ENCODE data around the gene ADAM12.

ADAM12 gene

GRCh38 chr10:126214021-126214420 is 174.3 kb downstream of the ADAM12 start:
- Histone ChIP-seq H3K9me3 (replicated peaks; ENCODE audit: insufficient read depth, low read length) (no peaks in the 10 kb centered on the region), H3K4me1 (ENCODE audit: low read length) (no peaks in the 10 kb centered on the region), H3K27me3 (replicated peaks; ENCODE audit: insufficient read depth, low read length) (no peaks in the 10 kb centered on the region), H3K36me3 (replicated peaks; ENCODE audit: insufficient read depth, low read length) (no peaks in the 10 kb centered on the region), H3K27ac (ENCODE audit: low read length) (no peak overlapping the region), H3K9ac (ENCODE audit: low read length) (no peak overlapping the region), H3K79me2 (ENCODE audit: low read length) (no peaks in the 10 kb centered on the region), H4K20me1 (ENCODE audit: insufficient read depth, low read length) (no peaks in the 10 kb centered on the region), H3K4me2 (ENCODE audit: low read depth, low read length) (no peak overlapping the region), H3K4me3 (ENCODE audit: low read length) (no peak overlapping the region), H3K9me2 (replicated peaks; ENCODE audit: insufficient read depth, low read length) (no peaks in the 10 kb centered on the region), H3F3A (ENCODE audit: insufficient read depth, low read length) (no peaks in the 10 kb centered on the region), H2AFZ (ENCODE audit: low read length) (no peak overlapping the region)
- no peak for TF ChIP-seq CTCF (IDR thresholded peaks at IDR 0.05; ENCODE audit: low read length)
- no peak for TF ChIP-seq EZH2phosphoT487 (IDR thresholded peaks at IDR 0.05; ENCODE audit: low read length)
- no peak for TF ChIP-seq EZH2 (optimal IDR thresholded peaks at IDR 0.05; ENCODE audit: low read depth, low read length)
- no peak for DNase-seq

- no peak overlapping the region for H3K9ac ChIP-seq (ENCODE audit: low read length)
- no peaks in the 10 kb centered on the region for H3K4me1 ChIP-seq (ENCODE audit: low read length)
- H3K27ac ChIP-seq (ENCODE audit: low read length), result no peak overlapping the region
- H3K36me3 ChIP-seq (replicated peaks; ENCODE audit: insufficient read depth, low read length), result no peaks in the 10 kb centered on the region
- H3K9me3 ChIP-seq (replicated peaks; ENCODE audit: insufficient read depth, low read length), result no peaks in the 10 kb centered on the region
- TF ChIP-seq EZH2 (optimal IDR thresholded peaks at IDR 0.05; ENCODE audit: low read depth, low read length), result no peak
- TF ChIP-seq CTCF (IDR thresholded peaks at IDR 0.05; ENCODE audit: low read length), result no peak
- TF ChIP-seq EZH2phosphoT487 (IDR thresholded peaks at IDR 0.05; ENCODE audit: low read length), result no peak
- no peak overlapping the region for H3K4me3 ChIP-seq (ENCODE audit: low read length)
- no peaks in the 10 kb centered on the region for H3K27me3 ChIP-seq (replicated peaks; ENCODE audit: insufficient read depth, low read length)
- no peak for DNase-seq
- H3K4me2 ChIP-seq (ENCODE audit: low read depth, low read length), result no peak overlapping the region
- H2AFZ ChIP-seq (ENCODE audit: low read length), result no peak overlapping the region
- H3F3A ChIP-seq (ENCODE audit: insufficient read depth, low read length), result no peaks in the 10 kb centered on the region
- H3K79me2 ChIP-seq (ENCODE audit: low read length), result no peaks in the 10 kb centered on the region
- H4K20me1 ChIP-seq (ENCODE audit: insufficient read depth, low read length), result no peaks in the 10 kb centered on the region
- H3K9me2 ChIP-seq (replicated peaks; ENCODE audit: insufficient read depth, low read length), result no peaks in the 10 kb centered on the region
These were observed 175.5 kb downstream of the ADAM12 start for GRCh38 chr10:126212738-126213137.

GRCh38 chr10:126210051-126210651 is 178.1 kb downstream of the ADAM12 start:
- TF ChIP-seq CTCF (IDR thresholded peaks at IDR 0.05; ENCODE audit: low read length) (no peak), EZH2 (optimal IDR thresholded peaks at IDR 0.05; ENCODE audit: low read depth, low read length) (no peak), EZH2phosphoT487 (IDR thresholded peaks at IDR 0.05; ENCODE audit: low read length) (no peak)
- no peak for DNase-seq
- H3K9me2 ChIP-seq (replicated peaks; ENCODE audit: insufficient read depth, low read length), result no peaks in the 10 kb centered on the region
- no peak overlapping the region for H3K9ac ChIP-seq (ENCODE audit: low read length)
- no peak overlapping the region for H3K27ac ChIP-seq (ENCODE audit: low read length)
- H3K4me1 ChIP-seq (ENCODE audit: low read length), result no peaks in the 10 kb centered on the region
- H3K4me2 ChIP-seq (ENCODE audit: low read depth, low read length), result no peak overlapping the region
- no peaks in the 10 kb centered on the region for H4K20me1 ChIP-seq (ENCODE audit: insufficient read depth, low read length)
- no peaks in the 10 kb centered on the region; the same call in 1 of the 2 replicates for H3K27me3 ChIP-seq (replicated peaks; ENCODE audit: insufficient read depth, low read length)
- no peaks in the 10 kb centered on the region for H3K9me3 ChIP-seq (replicated peaks; ENCODE audit: insufficient read depth, low read length)
- H3K36me3 ChIP-seq (replicated peaks; ENCODE audit: insufficient read depth, low read length), result no peaks in the 10 kb centered on the region
- no peak overlapping the region for H2AFZ ChIP-seq (ENCODE audit: low read length)
- H3K4me3 ChIP-seq (ENCODE audit: low read length), result no peak overlapping the region
- H3K79me2 ChIP-seq (ENCODE audit: low read length), result no peaks in the 10 kb centered on the region
- H3F3A ChIP-seq (ENCODE audit: insufficient read depth, low read length), result no peaks in the 10 kb centered on the region
